ENCODE measurements around the gene FAR2.

GRCh38 chr12:29287622-29288021, 138.5 kb downstream of the FAR2 start:
- TF ChIP-seq CTCF (IDR thresholded peaks at IDR 0.05), result no peak
- no peak for TF ChIP-seq POLR2A (IDR thresholded peaks at IDR 0.05)
